ENCODE measurements around the gene YPEL5. TPM values are rescaled to one million over a fixed set of nuclear protein-coding genes. Genes with fewer than 3 reads are reported as not detected.

Gene YPEL5
- total RNA-seq, 1 experiment from 2014 or later: 27.3 TPM

- Mint-ChIP-seq H3K9me3 (no peaks in the 10 kb centered on the region), H3K27me3 (ENCODE audit: low read depth) (peaks cover 13% of the 10 kb centered on the region), H3K4me3 (peak overlapping the region; percentile 86), H3K4me1 (peaks cover 51% of the 10 kb centered on the region), H3K27ac (peak overlapping the region; percentile 99), H3K36me3 (peaks cover 6% of the 10 kb centered on the region; the same call in 1 of the 2 replicates)
- ChIA-PET POLR2A (interaction anchor here (0.6 to 1.5 kb wide), 3 partner anchors 17 to 513 kb away, joined by 3 to 8 read pairs (median 5); partner anchors contain the start of gene LBH), CTCF (interaction anchor here (1.0 to 8.1 kb wide), 5 partner anchors 16 to 564 kb away, joined by 3 to 113 read pairs (median 4); partner anchors contain the start of gene ALK)
- peak; percentile 4 for ATAC-seq
- DNase-seq (ENCODE audit: low spot score): peak; percentile 78
- TF ChIP-seq PRRX2 (CRISPR knock-in tag; IDR thresholded peaks at IDR 0.05) (no peak), FOXK1 (CRISPR knock-in tag; IDR thresholded peaks at IDR 0.05) (peak; percentile 63), ATF1 (CRISPR knock-in tag; IDR thresholded peaks at IDR 0.05) (no peak), TEAD1 (CRISPR knock-in tag; IDR thresholded peaks at IDR 0.05) (no peak), STAT6 (CRISPR knock-in tag; conservative IDR thresholded peaks at IDR 0.05; ENCODE audit: low read depth) (no peak), E2F5 (CRISPR knock-in tag; IDR thresholded peaks at IDR 0.05) (no peak), MLX (CRISPR knock-in tag; IDR thresholded peaks at IDR 0.05) (no peak), JUN (CRISPR knock-in tag; IDR thresholded peaks at IDR 0.05) (no peak), ZNF423 (CRISPR knock-in tag; IDR thresholded peaks at IDR 0.05) (peak; percentile 94), IRF1 (CRISPR knock-in tag; IDR thresholded peaks at IDR 0.05) (no peak), ZNF121 (CRISPR knock-in tag; IDR thresholded peaks at IDR 0.05) (no peak), NR3C1 (CRISPR knock-in tag; conservative IDR thresholded peaks at IDR 0.05; ENCODE audit: low read depth) (no peak), JAZF1 (CRISPR knock-in tag; IDR thresholded peaks at IDR 0.05) (no peak), CTCF (IDR thresholded peaks at IDR 0.05) (no peak), ATF6 (CRISPR knock-in tag; IDR thresholded peaks at IDR 0.05) (no peak), SMAD3 (CRISPR knock-in tag; IDR thresholded peaks at IDR 0.05; ENCODE audit: borderline replicate concordance) (no peak), GRHL2 (CRISPR knock-in tag; IDR thresholded peaks at IDR 0.05; ENCODE audit: insufficient replicate concordance, severe bottlenecking) (no peak), GABPB1 (CRISPR knock-in tag; IDR thresholded peaks at IDR 0.05) (no peak), CREB1 (CRISPR knock-in tag; IDR thresholded peaks at IDR 0.05) (no peak), ETV6 (CRISPR knock-in tag; IDR thresholded peaks at IDR 0.05) (peak; percentile 47; the same call in 1 of the 2 replicates), ZNF425 (CRISPR knock-in tag; conservative IDR thresholded peaks at IDR 0.05) (no peak)
- TF ChIP-seq, protein P1, sequence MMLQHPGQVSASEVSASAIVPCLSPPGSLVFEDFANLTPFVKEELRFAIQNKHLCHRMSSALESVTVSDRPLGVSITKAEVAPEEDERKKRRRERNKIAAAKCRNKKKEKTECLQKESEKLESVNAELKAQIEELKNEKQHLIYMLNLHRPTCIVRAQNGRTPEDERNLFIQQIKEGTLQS (CRISPR knock-in tag; conservative IDR thresholded peaks at IDR 0.05): no peak
- TF ChIP-seq, protein P2, sequence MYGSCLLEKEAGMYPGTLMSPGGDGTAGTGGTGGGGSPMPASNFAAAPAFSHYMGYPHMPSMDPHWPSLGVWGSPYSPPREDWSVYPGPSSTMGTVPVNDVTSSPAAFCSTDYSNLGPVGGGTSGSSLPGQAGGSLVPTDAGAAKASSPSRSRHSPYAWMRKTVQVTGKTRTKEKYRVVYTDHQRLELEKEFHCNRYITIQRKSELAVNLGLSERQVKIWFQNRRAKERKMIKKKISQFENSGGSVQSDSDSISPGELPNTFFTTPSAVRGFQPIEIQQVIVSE (CRISPR knock-in tag; IDR thresholded peaks at IDR 0.05; ENCODE audit: borderline replicate concordance): no peak
Observed at GRCh38 chr2:30147715-30148610, 1.2 kb downstream of the YPEL5 start.

Measured in WTC11 (cell line).